Occipital lobe (tissue), 2 donors: ENCODE measurements around the gene CMIP. TPM values are rescaled to one million over a fixed set of nuclear protein-coding genes. Genes with fewer than 3 reads are reported as not detected.
A peak's percentile ranks its signal among the peaks of the same experiment; 100 is the strongest.

Experiments
- DNase-seq: peaks from one replicate; lab custom pipeline; 2025; lab: John Stamatoyannopoulos, UW
- total RNA-seq: library from RNA; depleted of rRNA; stranded (reverse); fragments of >200 nt; gene quantifications from one replicate; pipeline ENCODE4 v1.2.3, GENCODE V29; 2014

CMIP gene
- total RNA-seq, 1 donor from 2014 or later: 22.9 TPM

DNA sequence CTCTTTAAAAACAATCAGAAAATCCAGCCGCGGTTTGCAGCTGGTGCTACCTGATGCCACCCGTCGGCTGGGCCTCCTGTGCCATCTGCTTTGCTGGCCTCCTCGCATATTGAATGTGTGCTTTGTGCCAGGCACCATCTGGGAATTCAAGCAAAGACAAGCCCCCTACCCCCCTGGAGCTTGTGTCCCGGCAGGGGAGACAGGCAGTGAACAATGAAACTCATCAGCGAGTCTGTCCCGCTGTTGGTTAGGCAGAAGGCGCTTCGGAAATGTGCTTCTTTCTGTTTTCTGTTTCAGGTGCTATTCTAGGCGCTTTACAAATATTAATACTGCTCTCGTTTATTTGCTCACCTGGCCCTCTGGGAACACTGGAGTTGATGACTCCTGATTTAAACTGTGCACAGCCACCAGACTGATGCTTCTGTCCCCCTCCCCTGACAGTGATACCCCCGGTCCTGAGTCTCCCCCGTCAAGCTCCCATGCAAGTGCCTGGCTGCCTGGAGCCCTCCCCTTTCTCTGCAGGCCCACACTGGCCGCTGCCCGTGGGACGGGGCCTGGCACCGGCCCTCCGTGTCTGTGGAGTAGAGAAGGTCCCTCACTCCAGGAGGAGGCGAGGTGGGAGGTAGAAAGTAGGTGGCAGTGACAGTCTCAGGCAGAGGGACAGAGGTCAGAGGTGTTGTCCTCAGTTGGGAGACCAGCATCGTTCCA, 208.3 kb downstream of the CMIP start:
- DNase-seq: no peak

DNA sequence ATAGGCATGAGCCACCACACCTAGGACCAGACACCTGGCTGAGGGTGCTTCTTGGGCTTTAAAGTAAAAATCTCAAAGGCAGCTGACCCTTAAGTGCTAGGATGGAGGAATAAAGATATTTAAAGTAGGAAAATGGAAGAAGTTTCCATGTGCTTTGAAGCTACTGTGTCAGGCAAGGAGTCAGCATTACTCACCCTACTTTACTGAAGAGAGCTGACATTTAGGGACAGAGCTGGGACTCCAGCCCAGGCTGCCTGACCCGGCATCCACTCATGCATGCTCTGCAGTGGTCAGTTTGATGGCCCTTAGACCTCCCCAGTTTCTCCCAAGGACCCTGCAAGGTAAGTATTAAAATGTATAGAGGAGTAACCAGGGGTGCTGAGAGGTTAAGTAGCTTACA, 209.7 kb downstream of the CMIP start:
- DNase-seq: no peak

DNA sequence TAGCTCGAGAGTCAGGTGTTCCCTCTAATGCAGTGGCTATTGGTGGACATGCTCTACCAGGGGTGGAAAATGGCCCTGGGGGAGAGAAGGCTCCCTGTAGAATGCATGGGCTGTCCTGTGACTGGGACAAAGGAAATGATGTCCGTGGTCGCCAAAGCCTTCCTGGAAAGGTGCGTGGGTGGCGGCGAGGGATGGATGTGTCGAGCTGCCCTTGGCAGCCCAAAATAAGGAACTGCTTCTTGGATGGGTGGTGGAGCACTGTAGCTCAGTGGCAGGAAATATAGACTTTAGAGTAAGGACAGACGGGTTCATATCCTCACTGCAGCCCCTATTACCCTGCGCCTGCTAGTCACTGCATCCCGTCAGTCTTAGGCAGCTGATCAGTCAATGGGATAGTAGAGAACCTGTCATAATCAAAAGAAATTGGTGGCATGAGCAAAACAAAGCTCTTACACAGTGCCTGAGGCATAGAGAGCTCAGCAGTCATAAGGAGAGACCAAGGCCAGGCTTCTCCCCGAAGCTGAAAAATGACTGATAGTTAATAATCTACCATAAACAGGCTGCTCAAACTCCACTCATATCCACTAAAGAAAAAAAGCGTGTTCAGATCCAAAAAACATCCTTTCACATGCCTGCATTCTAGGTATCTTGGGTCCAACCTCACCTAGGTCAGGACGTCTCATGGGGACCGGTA, 211.0 kb downstream of the CMIP start:
- no peak for DNase-seq

DNA sequence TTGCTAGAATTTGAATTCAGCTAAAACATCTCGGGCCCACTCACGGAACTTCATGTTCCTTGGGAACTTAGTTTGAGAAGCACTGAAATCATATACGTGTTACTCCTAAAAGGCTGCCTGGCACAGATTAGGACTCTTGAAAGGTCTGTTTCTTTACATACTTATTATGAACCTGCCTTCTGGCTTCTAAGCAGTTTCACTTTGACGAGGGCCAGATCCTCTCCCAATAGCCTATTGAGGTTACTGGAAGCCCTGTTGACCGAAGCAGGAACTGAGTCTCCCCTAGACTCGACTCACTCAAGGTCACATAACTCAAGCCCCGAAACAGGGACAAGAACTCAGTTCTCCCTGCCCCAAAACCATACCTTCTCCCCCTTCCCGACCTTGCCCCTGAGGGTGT, 212.6 kb downstream of the CMIP start:
- DNase-seq: no peak

DNA sequence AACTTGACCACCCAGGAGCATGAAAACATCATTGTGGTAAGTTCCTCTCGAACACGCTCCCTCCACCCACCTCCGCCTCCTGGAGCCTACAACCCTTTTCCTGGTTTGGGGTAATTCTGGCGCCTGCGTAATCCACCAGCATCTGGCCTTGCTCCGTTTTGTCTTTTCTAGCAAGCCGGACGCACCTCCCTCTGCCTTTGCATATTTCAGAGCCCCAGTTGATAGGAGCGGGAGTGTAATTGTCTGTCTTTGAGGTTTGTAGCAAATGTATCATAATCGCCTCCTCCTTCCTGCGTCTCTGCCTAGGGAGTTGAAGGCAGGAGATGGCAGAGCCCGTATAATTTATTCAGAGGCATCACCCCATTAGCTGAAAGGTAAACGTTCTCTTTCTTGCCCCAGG, 213.2 kb downstream of the CMIP start:
- peak; percentile 53 for DNase-seq

DNA sequence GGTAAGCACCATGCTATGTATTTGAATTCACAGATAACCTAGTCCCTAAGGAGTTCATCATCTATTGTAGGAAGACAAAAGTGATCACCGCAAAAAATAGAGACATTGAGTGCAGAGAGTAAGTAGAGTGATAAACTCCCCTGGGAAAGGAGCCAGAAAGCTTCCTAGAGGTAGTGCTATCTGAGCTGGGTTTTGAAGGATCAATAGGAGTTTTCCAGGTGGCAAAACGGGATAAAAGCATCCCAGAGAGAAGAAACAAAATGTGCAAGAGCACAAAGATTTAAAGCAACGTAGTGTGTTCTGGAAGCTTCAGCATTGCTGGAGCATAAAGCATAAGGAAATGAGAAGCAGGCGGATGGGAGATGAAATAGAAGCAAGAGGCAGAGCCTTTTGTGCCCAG, 213.8 kb downstream of the CMIP start:
- no peak for DNase-seq

DNA sequence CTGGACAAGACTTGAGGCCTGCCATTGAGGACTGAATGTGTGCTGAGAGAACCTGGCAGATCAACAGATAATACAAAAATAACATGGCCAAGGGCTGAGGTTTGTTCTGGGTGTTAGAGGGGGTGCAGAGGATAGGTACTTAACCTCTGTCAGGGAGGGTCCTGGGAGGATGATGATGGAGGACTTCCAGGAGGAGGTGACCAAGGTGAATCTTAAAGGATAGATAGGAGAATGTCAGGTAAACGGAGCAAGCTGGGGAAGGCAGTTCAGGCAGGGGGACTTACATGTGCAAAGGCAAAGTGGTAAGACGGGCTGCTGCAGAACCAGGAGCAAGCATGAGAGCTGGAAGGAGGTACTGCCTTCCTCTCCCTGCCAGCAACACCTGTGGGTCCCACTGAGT, 214.6 kb downstream of the CMIP start:
- no peak for DNase-seq

DNA sequence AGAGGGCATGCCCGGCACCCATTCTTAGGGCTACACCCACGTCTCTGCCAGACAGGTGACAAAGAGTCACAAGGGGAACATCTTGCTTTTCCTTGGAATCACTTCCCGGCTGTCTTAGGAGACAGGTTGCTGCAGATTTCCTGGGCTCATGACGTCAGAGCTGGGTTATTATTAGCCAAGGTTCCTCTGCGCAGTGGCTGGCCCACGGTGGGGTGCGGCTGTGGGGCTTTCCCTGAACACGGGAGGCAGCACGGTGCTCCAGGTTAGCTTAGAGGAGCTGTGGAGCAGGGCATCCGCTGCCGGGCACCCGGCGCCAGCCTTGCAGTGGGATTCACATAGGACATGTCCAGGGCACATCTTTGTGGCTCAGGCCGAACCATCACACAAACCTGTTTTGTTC, 216.5 kb downstream of the CMIP start:
- peak; percentile 57 for DNase-seq

DNA sequence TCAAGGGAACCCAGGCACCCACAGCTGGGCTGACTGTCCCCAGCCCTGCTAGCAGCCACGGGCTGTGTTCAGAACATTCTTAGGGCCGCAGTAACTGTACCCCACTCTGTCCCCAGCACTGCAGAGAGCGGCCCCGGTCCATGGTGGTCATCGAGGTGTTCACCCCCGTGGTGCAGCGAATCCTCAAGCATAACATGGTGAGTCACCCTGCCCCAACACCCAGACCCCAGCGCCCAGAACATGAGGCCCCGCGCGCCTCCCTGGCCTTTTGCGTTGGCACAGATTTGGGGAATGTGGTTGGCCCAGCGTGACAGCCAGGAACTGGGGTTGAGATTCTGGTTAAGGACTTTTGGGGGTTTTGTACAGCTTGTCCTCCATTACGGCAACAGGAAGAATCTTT, 219.5 kb downstream of the CMIP start:
- DNase-seq: no peak

DNA sequence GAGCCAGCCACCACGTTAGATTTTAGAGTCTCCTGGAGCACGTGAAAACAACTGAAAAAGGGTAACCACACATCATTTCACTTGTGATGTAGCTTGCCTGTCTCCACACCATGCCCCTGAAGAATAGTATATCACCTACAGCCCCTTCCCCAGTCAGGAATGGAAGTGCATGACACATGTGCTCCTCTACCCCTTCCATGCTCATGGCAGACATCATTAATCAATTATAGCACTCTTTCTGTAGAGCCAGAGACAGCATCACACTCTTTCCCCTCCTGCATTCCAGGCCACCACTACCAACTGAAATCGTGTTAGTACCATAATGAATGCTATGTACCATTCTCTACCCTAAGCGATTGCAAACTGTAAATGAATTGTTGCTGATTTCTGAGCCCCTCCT, 221.0 kb downstream of the CMIP start:
- DNase-seq: no peak

DNA sequence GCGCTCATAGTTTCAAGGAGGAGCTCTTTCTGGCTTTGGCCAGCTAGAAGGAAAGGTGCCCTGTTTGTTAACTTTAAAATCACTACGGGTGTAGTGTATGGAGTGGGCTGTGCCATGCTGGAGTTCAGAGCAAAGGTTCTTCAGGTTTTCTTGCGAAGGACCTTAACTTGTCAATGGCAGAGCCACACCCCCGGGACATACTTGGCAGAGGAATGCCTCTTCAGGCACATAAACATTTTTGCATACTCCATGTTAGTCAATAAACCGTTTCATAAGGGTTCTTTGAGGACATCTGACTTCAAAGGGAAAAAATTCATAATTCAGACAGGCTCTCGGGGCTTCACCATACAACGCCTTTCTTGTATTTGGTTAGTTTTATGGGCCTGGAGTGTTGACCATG, 221.5 kb downstream of the CMIP start:
- no peak for DNase-seq

DNA sequence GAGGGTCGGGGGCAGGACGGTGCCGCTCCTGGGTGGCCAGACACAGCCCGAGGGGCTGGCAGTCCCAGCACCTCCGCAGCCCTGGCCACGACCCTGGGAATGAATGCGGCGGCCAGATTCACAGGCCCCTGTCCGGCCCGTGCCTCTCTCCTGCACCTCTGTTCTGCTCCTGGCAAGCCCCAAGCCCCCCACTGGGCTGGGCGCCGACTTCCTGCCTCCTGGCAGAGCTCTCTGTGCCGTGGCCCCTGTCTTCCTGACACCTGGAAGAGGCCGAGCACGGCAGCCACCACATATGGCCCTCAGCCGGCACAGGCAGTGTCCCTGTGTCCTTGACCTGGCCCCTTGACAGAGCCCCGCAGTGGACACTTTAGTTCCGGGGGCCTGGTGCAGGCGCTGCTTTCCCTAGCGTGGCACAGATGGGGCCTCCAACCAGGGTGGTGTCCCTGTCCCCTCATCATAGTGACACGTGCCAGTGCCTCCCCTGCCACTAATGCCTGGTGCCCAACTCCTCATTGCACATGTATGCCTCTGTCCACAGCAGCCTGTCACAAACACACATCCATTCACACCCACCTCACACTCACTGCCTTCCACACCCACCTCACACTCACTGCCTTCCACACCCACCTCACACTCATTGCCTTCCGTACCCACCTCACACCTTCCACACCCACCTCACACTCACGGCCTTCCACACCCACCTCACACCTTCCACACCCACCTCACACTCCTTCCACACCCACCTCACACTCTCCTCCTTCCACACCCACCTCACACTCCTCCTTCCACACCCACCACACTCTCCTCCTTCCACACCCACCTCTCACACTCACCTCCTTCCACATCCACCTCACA, 223.9 kb downstream of the CMIP start:
- no peak for DNase-seq

DNA sequence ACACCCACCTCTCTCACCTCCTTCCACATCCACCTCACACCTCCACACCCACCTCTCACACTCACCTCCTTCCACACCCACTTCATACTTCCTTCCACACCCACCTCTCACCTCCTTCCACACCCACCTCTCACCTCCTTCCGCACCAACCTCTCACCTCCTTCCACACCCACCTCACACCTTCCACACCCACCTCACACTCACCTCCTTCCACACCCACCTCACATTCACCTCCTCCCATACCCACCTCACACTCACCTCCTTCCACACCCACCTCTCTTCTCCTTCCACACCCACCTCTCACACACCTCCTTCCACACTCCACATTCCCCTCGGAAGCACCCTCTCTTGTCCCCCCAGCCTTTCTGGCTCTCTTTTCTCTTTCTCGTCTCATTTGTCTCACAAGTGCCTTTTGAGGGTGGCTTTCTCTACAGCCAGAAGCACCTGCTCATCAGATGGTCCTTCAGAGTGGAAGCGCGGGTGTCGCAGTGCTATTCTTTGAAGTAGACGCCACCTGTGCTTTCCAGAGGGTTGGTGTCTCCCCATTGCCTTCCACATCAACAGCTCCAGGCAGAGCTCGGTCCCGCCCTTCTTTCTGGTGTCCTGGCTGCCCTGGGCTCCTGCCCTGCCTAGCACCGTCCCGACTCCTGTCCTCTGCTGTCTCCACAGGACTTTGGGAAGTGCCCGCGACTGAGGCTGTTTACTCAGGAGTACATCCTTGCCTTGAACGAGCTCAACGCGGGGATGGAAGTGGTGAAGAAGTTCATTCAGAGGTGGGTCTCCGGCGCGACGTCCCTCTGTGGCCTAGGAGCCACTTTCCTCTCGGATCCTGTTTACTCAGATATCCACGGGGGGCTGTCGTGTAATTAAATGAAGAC, 225.1 kb downstream of the CMIP start:
- DNase-seq: no peak

DNA sequence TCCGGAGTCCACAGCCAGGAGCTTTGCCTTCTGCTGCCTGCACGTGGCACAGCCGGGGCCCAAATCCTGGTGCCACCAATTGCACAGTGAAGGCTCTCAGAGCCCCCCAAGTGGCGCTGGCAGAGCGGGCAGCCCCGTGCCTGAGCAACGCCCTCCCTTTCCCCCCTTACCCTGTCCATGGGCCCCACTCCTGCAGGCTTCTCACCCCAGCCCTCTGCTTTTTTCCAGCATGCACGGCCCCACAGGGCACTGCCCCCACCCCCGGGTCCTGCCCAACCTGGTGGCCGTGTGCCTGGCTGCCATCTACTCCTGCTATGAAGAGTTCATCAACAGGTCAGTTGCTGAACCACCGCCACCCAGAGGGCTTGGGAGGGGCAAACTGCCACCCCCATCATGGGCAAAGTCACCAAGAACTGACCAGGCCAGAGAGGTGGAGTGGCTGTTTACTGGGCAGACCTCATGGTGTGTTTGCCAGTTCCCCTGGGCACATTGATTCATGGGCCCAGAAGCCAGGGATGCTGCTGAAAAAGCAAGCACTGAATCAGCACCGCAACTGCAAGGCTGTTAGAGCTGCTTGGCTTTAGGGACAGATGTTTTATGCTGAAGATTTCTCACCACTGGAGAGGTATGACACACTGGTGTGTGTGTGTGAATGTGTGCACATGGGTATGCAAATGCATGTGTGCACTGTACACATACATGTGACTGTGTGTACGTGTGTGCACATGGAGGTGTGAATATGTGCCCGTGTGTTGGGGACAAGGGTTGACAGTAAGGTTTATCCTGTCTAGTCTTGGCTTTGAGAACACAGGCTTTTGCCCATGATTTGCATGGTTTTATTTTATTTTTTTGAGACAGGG, 227.4 kb downstream of the CMIP start:
- no peak for DNase-seq

DNA sequence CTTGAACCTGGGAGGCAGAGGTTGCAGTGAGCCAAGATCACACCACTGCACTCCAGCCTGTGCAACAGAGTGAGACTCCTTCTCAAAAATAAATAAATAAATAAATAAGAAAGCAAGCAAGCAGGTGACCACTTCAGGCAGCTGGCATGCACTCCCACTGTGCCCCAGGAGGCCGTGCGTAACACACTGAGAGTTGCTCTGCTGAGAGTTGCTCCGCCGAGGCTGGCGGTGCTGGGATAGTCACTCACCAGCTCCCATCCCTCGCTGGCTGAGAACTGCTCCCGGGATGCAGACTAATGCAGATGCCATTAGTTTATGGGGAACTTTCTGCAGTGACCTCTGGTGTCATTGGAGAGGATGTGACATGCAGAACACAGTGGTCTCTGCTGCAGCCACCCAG, 228.8 kb downstream of the CMIP start:
- DNase-seq: no peak

DNA sequence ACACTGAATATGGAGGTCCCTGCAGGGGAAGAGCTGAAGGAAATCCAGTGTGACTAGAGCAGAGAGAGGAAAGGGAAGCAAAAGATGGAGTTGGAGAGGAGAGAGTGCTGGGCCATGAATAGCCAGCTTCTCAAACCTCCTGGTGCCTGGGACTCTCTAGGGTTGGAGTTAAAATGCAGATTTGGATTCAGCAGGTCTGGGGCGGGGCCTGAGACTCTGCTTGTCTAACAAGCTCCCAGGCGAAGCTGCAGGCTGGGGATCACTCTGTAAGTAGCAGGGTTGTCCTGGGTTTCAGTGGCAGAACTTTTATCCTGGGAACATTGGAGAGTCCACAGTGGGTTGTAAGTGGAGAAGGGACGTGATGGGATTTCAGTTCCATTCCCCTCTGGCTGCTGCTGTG, 231.1 kb downstream of the CMIP start:
- DNase-seq: no peak

DNA sequence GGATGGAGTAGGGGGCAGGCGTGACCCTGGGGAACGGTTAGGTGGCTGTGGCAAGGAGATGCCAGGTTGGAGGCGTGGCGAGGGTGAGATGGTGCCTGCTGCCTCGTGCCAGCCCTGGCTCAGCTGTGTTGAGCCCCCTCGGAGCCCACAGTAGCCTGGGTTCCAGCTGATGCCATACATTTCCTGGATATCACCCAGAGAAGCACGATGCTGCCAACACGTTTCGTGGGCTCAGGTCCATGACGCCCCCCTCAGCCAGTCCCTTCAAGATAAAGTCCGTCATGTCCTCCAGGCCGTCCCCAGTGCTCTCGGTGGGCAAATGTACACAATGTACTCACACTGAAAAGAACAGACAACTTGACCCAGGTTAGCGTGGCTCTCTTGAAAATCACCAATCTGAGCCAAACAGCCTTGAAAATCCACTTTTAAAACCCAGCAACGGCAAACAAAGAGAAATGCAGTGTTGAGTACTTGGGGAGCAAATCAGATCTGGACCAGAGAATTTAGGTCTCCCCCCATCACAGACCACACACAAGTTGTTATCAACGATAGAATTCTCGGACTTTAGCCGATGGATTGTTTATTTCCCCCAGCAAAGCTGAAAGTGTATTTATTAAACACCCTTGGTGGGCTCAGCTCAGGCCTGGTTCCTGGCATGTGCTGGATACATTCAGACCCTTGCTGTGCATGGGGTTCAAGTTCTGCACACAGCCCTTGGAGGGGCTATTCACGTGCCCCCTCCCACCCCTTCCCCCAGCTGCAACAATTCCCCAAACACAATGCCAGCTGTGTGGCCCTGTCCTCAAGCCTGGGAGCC, 231.7 kb downstream of the CMIP start:
- DNase-seq: no peak

DNA sequence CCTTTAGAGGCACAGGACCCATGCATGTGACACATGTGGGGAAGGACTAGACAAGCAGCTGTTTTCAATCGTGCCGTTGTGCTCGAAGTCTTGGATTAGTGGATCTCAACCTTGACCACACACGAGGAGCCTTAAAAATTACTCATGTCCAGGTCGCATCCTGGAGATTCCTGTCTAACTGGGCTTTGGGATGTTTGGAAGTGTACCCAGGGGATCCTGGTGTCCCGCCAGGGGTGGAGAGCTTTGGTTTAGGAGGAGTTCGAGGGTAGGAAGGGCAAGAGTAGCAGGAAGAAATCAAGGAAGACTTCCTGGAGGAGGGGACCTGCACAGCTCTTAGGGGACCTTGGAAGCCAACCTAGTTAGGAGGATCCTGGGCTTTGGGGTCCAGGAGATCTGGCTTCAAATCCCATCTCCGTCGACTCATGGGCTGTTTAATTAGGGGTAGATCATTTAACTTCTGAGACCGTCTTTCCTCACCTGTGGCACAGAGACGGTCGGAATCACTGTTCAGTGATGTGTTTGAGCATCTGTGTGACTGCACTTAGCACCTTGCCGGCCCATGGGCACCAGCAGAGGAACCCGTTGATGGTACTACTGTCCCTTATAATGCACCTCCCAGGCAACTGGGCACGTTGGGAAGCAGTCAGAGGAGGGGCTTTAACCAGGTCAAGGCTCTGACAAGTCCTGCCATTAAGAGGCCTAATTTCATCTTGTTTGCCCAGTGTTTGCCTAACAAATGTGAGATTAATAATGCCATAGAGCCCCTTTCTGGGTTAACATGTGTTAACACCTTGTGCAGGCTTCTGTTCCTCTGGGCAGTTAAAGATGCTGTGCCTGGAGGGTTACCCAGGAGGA, 232.5 kb downstream of the CMIP start:
- no peak for DNase-seq
